ENCODE data around the gene CMTM1. TPM values are rescaled to one million over a fixed set of nuclear protein-coding genes. Genes with fewer than 3 reads are reported as not detected.

CMTM1 gene
- total and polyA plus RNA-seq, 2 donors from 2014 or later = 4.6 TPM; not detected in 1

DNA sequence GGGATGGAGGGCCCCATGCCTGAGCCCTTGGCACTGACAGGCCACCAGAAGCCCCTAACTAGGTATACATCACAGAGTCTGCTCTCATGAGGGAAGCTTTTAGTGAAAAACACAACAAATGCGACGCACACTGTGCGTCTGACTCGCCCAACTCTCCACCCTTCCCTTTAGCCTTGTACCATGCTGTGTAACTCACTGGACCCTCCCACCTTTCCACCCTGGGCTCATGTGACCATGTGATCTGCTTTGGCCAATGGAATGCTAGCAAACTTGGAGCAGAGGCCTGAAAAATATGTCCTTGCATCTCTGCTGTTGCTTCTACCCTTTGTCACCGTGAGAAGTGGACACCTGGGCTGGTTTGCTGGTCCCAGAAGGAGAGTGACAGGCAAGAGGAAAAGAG lies 37.9 kb upstream of the CMTM1 start:
- Histone ChIP-seq H3K36me3 (ENCODE audit: control insufficient read depth in 2 of 3, insufficient read depth in 3 of 3, low read length in 3 of 3) (peaks cover 5 to 30% (median 29%) of the 10 kb centered on the region in 3 donors), H3K9ac (ENCODE audit: low read length in 3 of 3) (no peak overlapping the region), H3K4me3 (ENCODE audit: low read length in 3 of 3) (no peak overlapping the region), H3K9me3 (ENCODE audit: control insufficient read depth in 2 of 3, insufficient read depth in 1 of 3, low read length in 3 of 3) (no peaks in the 10 kb centered on the region), H3K4me1 (ENCODE audit: control insufficient read depth in 2 of 3, insufficient read depth in 2 of 3, low read depth in 1 of 3, low read length in 3 of 3) (peaks cover 0 to 2% (median 0%) of the 10 kb centered on the region in 3 donors), H3K27me3 (ENCODE audit: control insufficient read depth, insufficient read depth, low read length) (no peaks in the 10 kb centered on the region), H3K27ac (ENCODE audit: low read depth in 2 of 2, low read length in 2 of 2) (no peak overlapping the region)
- no peak for DNase-seq
- FAIRE-seq = no peak
- TF ChIP-seq, protein P1, sequence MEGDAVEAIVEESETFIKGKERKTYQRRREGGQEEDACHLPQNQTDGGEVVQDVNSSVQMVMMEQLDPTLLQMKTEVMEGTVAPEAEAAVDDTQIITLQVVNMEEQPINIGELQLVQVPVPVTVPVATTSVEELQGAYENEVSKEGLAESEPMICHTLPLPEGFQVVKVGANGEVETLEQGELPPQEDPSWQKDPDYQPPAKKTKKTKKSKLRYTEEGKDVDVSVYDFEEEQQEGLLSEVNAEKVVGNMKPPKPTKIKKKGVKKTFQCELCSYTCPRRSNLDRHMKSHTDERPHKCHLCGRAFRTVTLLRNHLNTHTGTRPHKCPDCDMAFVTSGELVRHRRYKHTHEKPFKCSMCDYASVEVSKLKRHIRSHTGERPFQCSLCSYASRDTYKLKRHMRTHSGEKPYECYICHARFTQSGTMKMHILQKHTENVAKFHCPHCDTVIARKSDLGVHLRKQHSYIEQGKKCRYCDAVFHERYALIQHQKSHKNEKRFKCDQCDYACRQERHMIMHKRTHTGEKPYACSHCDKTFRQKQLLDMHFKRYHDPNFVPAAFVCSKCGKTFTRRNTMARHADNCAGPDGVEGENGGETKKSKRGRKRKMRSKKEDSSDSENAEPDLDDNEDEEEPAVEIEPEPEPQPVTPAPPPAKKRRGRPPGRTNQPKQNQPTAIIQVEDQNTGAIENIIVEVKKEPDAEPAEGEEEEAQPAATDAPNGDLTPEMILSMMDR (IDR thresholded peaks at IDR 0.05; ENCODE audit: borderline replicate concordance, extremely low read depth, insufficient read depth) = no peak
- intact Hi-C loops (cut with DNase I) = no loop called here

DNA sequence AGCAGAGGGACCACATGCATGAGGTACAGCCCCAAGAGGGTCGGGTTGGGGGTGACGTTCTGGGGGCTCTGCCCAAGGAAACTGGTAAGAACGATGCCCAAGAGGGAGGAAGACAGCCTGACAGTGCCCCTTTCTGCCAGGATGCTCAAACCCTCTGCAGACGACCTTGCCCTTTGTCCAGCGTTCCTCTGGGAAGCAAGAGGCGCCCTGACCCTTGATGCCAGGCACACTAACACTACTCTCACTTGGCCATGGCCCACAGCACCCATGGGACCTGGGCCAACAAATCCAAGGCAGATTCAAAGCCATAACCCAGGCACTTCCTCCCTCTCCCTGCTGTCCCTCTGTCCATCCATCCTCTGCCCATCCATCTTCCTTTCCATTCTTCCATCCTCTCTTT lies 36.8 kb upstream of the CMTM1 start:
- H3K27ac ChIP-seq (ENCODE audit: low read depth in 2 of 2, low read length in 2 of 2) = no peak overlapping the region
- no peaks in the 10 kb centered on the region for H3K9me3 ChIP-seq (ENCODE audit: control insufficient read depth in 2 of 3, insufficient read depth in 1 of 3, low read length in 3 of 3)
- TF ChIP-seq, protein P1 (IDR thresholded peaks at IDR 0.05; ENCODE audit: borderline replicate concordance, extremely low read depth, insufficient read depth) = no peak
- no peaks in the 10 kb centered on the region for H3K4me1 ChIP-seq (ENCODE audit: control insufficient read depth in 2 of 3, insufficient read depth in 2 of 3, low read depth in 1 of 3, low read length in 3 of 3)
- no peaks in the 10 kb centered on the region for H3K27me3 ChIP-seq (ENCODE audit: control insufficient read depth, insufficient read depth, low read length)
- DNase-seq (no peak), FAIRE-seq (no peak)
- H3K9ac ChIP-seq (ENCODE audit: low read length in 3 of 3) = no peak overlapping the region
- H3K4me3 ChIP-seq (ENCODE audit: low read length in 3 of 3) = no peak overlapping the region
- H3K36me3 ChIP-seq (ENCODE audit: control insufficient read depth in 2 of 3, insufficient read depth in 3 of 3, low read length in 3 of 3) = peaks cover 5 to 30% (median 27%) of the 10 kb centered on the region in 3 donors
- intact Hi-C loops (cut with DNase I) = no loop called here

DNA sequence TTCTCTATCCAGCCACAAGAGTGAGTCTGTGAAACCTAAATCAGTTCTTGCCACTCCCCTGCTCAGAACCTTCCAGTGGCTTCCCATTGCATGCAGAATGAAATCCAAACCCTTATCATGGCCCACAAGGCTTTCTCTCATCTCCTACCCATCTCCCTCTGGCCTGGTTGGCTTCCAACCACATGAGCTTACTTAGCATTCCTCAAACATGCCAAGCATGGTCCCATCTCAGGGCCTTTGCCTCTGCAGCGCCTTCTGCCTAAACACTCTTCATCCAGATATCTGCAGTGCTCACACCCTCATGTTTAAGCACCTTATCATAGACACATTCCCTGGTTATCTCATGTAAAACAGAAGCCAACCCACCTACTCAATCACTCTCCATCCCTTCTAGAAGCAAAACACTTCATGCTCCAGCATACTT lies 31.9 kb upstream of the CMTM1 start:
- Histone ChIP-seq H3K9me3 (ENCODE audit: control insufficient read depth in 2 of 3, insufficient read depth in 1 of 3, low read length in 3 of 3) (no peaks in the 10 kb centered on the region), H3K4me3 (ENCODE audit: low read length in 3 of 3) (no peak overlapping the region), H3K27me3 (ENCODE audit: control insufficient read depth, insufficient read depth, low read length) (no peaks in the 10 kb centered on the region), H3K27ac (ENCODE audit: low read depth in 2 of 2, low read length in 2 of 2) (no peak overlapping the region), H3K9ac (ENCODE audit: low read length in 3 of 3) (no peak overlapping the region), H3K36me3 (ENCODE audit: control insufficient read depth in 2 of 3, insufficient read depth in 3 of 3, low read length in 3 of 3) (peaks cover 5 to 27% (median 26%) of the 10 kb centered on the region in 3 donors), H3K4me1 (ENCODE audit: control insufficient read depth in 2 of 3, insufficient read depth in 2 of 3, low read depth in 1 of 3, low read length in 3 of 3) (no peaks in the 10 kb centered on the region)
- TF ChIP-seq, protein P1 (IDR thresholded peaks at IDR 0.05; ENCODE audit: borderline replicate concordance, extremely low read depth, insufficient read depth) = no peak
- FAIRE-seq = no peak
- intact Hi-C loops (cut with DNase I) = no loop called here
- DNase-seq = no peak

DNA sequence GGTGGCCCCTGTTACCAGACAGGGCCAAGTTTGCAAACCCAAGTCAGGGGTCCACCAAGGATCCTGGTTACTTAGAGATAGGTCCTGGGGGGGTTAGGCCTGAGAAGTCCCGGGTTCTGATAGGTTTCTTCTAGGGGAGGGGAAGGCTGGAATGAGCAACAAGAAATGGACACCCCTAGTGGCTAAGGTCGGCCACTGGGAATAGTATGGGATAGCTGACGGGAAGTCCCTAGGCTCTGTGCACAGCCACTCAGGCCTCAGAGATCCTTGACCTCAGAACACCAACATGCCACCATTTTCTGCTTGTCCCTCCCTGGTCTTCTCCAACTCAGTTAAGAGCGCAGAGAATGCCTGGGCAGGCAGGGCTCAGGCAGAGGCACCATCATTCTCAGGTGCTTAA lies 29.7 kb upstream of the CMTM1 start:
- TF ChIP-seq, protein P1 (IDR thresholded peaks at IDR 0.05; ENCODE audit: borderline replicate concordance, extremely low read depth, insufficient read depth) = no peak
- intact Hi-C loops (cut with DNase I) = no loop called here
- FAIRE-seq = no peak
- no peak overlapping the region for H3K9ac ChIP-seq (ENCODE audit: low read length in 3 of 3)
- H3K36me3 ChIP-seq (ENCODE audit: control insufficient read depth in 2 of 3, insufficient read depth in 3 of 3, low read length in 3 of 3) = peaks cover 0 to 14% (median 14%) of the 10 kb centered on the region in 3 donors
- H3K4me1 ChIP-seq (ENCODE audit: control insufficient read depth in 2 of 3, insufficient read depth in 2 of 3, low read depth in 1 of 3, low read length in 3 of 3) = no peaks in the 10 kb centered on the region
- no peak overlapping the region for H3K27ac ChIP-seq (ENCODE audit: low read depth in 2 of 2, low read length in 2 of 2)
- H3K27me3 ChIP-seq (ENCODE audit: control insufficient read depth, insufficient read depth, low read length) = no peaks in the 10 kb centered on the region
- H3K9me3 ChIP-seq (ENCODE audit: control insufficient read depth in 2 of 3, insufficient read depth in 1 of 3, low read length in 3 of 3) = no peaks in the 10 kb centered on the region
- no peak for DNase-seq
- no peak overlapping the region for H3K4me3 ChIP-seq (ENCODE audit: low read length in 3 of 3)

All from kidney (tissue), 14 donors.